ENCODE results near the gene DGCR8. TPM values are rescaled to one million over a fixed set of nuclear protein-coding genes. Genes with fewer than 3 reads are reported as not detected.

Gene DGCR8
- total RNA-seq, 4 donors from 2014 or later, result 34.3 to 182 (median 64.7) TPM

DNA sequence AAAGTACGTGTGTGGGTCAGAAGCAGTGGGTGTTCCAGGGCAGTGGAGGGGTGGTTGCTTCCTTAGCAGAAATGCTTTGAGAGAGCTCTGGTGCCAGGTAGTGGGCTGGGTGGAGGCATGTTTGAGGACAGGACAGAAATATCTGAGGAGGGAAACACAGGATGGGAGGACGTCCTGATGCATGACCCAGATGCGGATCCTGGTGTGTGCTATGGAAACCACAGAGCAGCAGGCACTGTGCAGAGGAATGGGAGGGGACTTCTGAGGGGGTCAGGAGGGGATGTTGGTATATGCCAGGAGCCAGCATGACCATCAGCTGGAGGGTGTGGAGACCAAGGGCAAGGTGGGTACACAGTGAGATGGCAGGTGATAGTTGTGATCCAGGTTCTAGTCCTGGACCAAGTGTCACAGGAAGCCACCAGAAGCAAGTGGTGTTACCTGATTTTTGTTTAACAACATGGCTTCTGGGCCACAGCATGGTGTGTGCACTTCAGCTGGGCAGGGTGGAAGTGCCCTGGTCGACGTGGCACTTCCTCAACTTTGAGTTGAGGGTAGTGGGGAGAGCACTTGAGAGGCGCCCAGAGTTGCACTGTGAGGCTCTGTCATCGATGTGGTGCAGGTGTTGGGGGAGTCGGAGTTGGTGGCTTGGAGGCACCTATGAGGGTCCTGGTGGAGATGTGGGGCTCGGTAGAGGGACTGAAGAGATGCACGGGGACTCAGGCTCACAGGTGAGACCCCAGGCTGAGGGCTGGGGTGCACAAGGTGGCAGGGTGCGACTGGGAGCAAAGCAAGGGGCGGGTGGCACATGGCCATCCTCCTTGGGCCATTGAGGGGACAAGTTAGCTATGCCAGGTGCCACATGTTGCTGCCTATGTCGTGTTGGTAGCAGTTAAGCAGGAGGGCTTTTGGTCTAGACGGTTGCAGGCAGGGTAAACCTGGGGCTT is 7.5 kb downstream of the DGCR8 start:
- Histone ChIP-seq H3K27me3 (no peaks in the 10 kb centered on the region), H3K9me3 (no peaks in the 10 kb centered on the region), H3K4me3 (no peak overlapping the region), H3K27ac (no peak overlapping the region), H3K36me3 (peaks cover 0 to 67% (median 18%) of the 10 kb centered on the region in 4 donors), H3K4me1 (peaks cover 8 to 26% (median 13%) of the 10 kb centered on the region in 4 donors)
- intact Hi-C loops (cut with DNase I; ENCODE audit: low total_unique reads), result no loop called here
- in situ Hi-C loops (cut with MboI; ENCODE audit: low pct_ligation_motif_present in 1 of 4, low pct_unique_long_range_greater_than_20kb in 1 of 4, low sequenced_read_pairs in 3 of 4), result no loop called here
- WGBS, 2 donors (ENCODE audit: low coverage in 1 of 2), result 85 to 88% methylated on average over 3 to 14 of the region's 14 CpGs
- DNase-seq, result no peak
- TF ChIP-seq, protein P1, sequence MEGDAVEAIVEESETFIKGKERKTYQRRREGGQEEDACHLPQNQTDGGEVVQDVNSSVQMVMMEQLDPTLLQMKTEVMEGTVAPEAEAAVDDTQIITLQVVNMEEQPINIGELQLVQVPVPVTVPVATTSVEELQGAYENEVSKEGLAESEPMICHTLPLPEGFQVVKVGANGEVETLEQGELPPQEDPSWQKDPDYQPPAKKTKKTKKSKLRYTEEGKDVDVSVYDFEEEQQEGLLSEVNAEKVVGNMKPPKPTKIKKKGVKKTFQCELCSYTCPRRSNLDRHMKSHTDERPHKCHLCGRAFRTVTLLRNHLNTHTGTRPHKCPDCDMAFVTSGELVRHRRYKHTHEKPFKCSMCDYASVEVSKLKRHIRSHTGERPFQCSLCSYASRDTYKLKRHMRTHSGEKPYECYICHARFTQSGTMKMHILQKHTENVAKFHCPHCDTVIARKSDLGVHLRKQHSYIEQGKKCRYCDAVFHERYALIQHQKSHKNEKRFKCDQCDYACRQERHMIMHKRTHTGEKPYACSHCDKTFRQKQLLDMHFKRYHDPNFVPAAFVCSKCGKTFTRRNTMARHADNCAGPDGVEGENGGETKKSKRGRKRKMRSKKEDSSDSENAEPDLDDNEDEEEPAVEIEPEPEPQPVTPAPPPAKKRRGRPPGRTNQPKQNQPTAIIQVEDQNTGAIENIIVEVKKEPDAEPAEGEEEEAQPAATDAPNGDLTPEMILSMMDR (IDR thresholded peaks at IDR 0.05), result no peak
- no peak for TF ChIP-seq POLR2AphosphoS5 (IDR thresholded peaks at IDR 0.05)
- no peak for TF ChIP-seq POLR2A (IDR thresholded peaks at IDR 0.05)
- no peak for TF ChIP-seq EP300 (IDR thresholded peaks at IDR 0.05; ENCODE audit: low read depth)

DNA sequence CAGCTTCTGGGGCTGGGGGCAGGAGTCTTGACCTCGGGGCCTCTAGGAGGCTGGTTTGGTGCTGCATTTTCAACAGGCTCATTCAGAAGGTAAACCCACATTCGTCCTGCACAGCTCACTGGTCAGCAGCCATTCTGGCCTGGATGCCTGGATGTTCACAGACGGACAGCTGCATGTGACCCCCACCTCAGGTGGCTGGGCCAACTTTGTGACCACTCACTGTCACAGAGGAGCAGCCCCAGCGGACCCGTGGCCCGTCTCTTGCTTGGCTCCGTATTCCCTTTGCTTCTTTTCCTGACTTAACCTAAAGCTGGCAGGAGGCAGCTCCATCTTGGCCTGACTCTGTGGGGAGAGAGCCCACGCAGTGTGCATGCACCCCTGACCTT is 8.2 kb downstream of the DGCR8 start:
- WGBS, 2 donors (ENCODE audit: low coverage in 1 of 2), result 85 to 93% methylated on average over 3 to 8 of the region's 8 CpGs
- Histone ChIP-seq H3K27me3 (no peaks in the 10 kb centered on the region), H3K4me1 (peaks cover 2 to 19% (median 7%) of the 10 kb centered on the region in 4 donors), H3K36me3 (peaks cover 0 to 74% (median 19%) of the 10 kb centered on the region in 4 donors), H3K9me3 (no peaks in the 10 kb centered on the region), H3K27ac (no peak overlapping the region), H3K4me3 (no peak overlapping the region)
- no peak for DNase-seq
- TF ChIP-seq, protein P1 (IDR thresholded peaks at IDR 0.05), result no peak
- no peak for TF ChIP-seq POLR2AphosphoS5 (IDR thresholded peaks at IDR 0.05)
- no peak for TF ChIP-seq POLR2A (IDR thresholded peaks at IDR 0.05)
- no peak for TF ChIP-seq EP300 (IDR thresholded peaks at IDR 0.05; ENCODE audit: low read depth)
- intact Hi-C loops (cut with DNase I; ENCODE audit: low total_unique reads) (no loop called here), in situ Hi-C loops (cut with MboI; ENCODE audit: low pct_ligation_motif_present in 1 of 4, low pct_unique_long_range_greater_than_20kb in 1 of 4, low sequenced_read_pairs in 3 of 4) (no loop called here)

DNA sequence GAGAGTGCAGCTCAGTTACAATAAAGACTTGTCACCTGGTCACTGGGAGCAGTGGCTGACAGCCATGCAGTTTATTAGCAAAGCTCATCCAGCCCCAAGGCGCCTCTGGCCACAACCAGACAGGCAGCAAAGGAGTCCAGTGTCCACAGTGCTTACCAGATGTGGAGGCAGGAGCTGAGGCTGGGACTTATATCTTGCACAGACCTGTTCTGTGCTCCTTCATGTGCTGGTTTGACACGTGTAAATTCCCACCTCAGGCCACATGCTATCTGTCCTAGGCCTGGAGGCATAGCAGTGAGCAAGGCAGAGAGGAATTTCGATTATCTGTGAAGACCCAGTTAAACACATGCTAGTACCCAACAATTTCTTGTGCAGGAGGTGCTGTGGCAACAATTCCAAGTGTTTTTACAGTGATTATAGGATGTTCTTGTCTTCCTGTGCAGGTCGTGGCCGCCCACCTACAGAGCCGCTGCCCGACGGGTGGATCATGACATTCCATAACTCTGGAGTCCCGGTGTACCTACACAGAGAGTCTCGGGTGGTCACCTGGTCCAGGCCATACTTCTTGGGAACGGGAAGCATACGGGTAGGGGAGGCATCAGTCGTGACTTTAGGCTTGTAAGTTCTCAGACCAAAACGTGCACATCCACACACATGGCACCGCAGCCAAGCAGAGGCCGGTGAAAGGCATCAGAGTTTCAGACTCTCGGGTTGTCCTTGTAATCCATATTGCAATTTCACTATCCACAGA is 9.4 kb downstream of the DGCR8 start:
- H3K4me3 ChIP-seq, result no peak overlapping the region
- TF ChIP-seq, protein P1 (IDR thresholded peaks at IDR 0.05), result no peak
- TF ChIP-seq POLR2AphosphoS5 (IDR thresholded peaks at IDR 0.05) (no peak), POLR2A (IDR thresholded peaks at IDR 0.05) (no peak), EP300 (IDR thresholded peaks at IDR 0.05; ENCODE audit: low read depth) (no peak)
- peaks cover 0 to 8% (median under 1%) of the 10 kb centered on the region in 4 donors for H3K4me1 ChIP-seq
- WGBS, 2 donors (ENCODE audit: low coverage in 1 of 2), result 94% methylated on average over 17 of the region's 17 CpGs; no CpG with 5 or more reads in 1 of the 2 donors
- no peaks in the 10 kb centered on the region for H3K9me3 ChIP-seq
- intact Hi-C loops (cut with DNase I; ENCODE audit: low total_unique reads), result no loop called here
- no peak for DNase-seq
- H3K27ac ChIP-seq, result no peak overlapping the region
- peaks cover 0 to 85% (median 20%) of the 10 kb centered on the region in 4 donors for H3K36me3 ChIP-seq
- no peaks in the 10 kb centered on the region for H3K27me3 ChIP-seq
- in situ Hi-C loops (cut with MboI; ENCODE audit: low pct_ligation_motif_present in 1 of 4, low pct_unique_long_range_greater_than_20kb in 1 of 4, low sequenced_read_pairs in 3 of 4), result no loop called here
